GM18907 (cell line): ENCODE results near the gene PPP2R5D.
"Not testable (repeated sequence)": the region's sequence is repeated elsewhere in the genome, so short reads cannot be mapped to it uniquely, and the experiment has no call there.

Source experiments
- ATAC-seq: cut with Tn5 transposase; IDR thresholded peaks from one replicate; pipeline ENCODE4 v1.9.1; 2021; ENCODE audit warnings: mild to moderate bottlenecking, moderate library complexity; ENCODE audit not compliant: unreplicated experiment

The PPP2R5D gene

DNA sequence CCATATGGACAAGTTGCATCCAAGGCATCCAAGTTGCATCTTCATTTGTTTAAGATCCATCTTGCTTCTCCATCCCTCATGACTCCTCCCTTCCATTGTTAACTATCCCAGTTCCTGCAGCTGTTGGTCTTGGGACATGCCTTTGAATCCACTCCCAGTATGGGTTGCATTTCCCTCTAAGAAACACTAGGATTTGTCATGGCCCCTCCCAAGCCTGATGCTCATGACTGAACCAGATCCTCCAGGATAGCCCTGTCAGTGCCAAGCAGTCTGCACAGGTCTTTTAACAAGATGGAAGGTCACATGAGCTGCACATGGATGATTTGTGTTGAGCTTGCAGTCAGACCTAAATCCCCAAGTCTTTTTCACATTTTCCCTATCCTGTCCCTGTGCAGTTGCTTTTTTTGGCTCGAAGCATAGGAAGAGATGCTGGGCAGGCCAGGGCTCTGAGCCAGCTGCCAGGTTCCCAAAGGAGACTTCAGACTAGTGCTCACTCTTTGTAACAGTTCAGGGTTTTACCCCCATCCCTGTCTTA is 4.2 kb downstream of the PPP2R5D start:
- no peak for ATAC-seq

DNA sequence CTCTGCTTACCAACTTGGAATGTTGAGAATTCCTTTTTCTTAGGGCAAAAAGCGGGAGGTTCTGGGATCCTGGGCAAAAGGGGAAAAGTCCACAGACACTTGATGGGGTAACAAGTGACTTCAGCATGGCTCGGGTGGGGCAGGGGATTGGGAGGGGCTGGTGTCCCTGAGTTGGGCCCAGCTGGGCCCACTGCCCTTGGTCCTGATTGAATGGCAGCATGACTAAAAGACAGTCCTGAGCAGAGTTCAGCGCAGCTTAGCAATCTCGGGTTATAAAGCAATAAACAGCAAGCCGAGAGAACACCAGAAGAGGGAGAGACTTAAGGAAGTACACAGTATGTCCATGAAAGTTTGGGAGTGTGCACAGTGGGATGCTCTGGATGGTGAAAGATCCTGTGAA is 5.6 kb downstream of the PPP2R5D start:
- no peak for ATAC-seq

DNA sequence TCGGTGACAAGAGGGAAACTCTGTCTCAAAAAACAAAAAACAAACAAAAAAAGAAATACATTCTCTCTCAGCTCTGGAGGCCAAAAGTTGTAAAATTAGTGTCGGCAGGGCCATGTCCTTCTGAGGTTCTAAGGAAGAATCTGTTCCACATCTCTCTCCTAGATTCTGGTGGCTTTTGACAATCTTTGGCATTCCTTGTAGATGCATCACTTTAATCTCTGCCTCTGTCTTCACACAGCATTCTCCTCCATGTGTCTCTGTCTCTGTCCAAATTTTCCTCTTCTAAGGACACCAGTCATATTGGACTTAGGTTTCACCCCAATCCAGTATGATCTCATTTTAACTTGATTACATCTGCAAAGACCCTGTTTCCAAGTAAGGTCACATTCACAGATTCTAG is 9.1 kb downstream of the PPP2R5D start:
- no peak for ATAC-seq

DNA sequence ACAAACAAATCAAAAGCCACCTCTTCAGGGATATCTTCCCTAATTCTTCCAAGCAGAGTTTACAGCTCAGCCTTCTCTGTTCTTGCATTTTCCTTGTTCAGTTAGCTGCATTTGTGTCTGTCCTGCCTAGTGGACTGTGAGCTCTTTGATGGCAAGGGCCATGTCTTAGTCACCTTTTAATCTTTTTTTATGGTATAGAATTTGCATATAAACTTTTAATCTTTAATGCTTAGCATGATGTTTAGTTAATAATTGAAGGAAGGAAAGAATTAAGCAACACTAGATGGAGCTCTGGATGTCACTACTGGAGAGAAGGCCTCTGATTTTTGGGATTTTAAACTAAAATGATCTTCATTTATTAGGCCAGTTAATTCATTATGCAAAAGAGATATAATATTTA is 12.1 kb downstream of the PPP2R5D start:
- no peak for ATAC-seq

DNA sequence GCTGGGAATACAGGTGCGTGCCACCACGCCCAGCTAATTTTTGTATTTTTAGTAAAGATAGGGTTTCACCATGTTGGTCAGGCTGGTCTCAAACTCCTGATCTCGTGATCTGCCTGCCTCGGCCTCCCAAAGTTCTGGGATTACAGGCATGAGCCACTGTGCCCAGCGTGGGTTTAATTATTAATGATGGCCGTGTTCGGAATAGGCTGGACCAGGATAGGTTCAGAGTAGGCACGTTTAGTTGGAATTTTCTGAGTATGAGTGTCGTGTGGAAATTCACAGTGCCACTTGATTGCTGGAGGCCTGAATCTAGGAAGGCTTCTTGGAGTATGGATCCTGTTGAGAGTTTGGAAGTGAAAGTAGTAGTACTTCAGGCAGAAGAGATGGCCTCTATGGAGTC is 13.8 kb downstream of the PPP2R5D start:
- not testable (repeated sequence) for ATAC-seq

GRCh38 chr6:43001843-43002242 is 17.5 kb downstream of the PPP2R5D start:
- ATAC-seq, result no peak

- no peak for ATAC-seq
Measured at GRCh38 chr6:43005844-43006243, 21.5 kb downstream of the PPP2R5D start.

DNA sequence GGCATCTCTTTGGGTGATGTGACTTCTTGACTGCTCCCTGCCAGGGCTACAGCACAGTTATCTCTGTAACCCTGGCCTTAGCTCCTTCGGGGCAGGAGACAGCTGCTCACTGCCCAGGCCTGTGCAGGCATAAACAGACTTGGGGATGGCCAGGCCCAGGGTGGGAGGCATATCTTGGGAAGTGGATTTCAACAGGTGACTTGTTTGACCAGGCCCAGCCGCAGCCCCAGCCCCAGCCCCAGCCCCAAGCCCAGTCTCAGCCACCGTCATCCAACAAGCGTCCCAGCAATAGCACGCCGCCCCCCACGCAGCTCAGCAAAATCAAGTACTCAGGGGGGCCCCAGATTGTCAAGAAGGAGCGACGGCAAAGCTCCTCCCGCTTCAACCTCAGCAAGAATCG is 21.9 kb downstream of the PPP2R5D start:
- no peak for ATAC-seq

GRCh38 chr6:43007126-43007525 is 22.8 kb downstream of the PPP2R5D start:
- ATAC-seq, result no peak

GRCh38 chr6:43009124-43009523 is 24.8 kb downstream of the PPP2R5D start:
- ATAC-seq, result no peak

GRCh38 chr6:43011207-43011606 is 26.8 kb downstream of the PPP2R5D start:
- no peak for ATAC-seq

- no peak for ATAC-seq
Measured at GRCh38 chr6:43012364-43012763, 28.0 kb downstream of the PPP2R5D start.

DNA sequence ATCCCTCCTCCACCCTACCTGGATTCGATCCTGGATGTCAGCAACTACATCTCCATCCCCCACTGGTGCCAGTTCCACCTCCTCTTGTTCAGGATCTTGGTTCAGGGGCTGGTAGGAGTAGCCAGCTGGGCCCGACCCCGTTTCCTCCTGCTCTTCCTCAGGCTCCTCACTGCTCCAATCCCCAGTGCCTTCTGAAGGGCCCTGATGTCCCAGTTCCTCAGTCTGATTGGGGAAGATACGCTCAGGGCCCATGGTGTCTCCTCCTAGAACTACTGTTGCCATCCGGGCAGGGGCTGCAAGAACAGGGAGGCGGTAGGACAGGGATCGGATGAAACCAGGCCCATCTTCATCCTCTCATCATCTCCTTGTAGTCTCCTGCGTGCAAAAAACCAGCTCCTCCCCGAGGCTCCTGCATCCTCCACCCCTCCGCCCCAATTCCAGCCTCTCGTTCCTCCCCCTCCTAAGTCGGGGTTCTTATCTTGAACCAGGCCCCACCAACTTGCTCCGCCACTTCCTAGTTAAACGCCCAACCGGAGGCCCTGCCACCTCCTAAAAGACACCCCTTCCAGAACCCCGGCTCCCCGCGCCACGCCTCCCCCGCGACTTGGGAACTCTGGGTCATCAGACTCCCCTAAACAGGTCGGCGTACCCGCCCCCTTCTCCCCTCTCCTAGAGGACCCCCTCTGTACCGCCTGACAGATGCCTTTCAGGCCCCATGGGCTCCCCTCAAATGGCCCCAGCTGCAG is 28.9 kb downstream of the PPP2R5D start:
- peak; percentile 1 for ATAC-seq

- peak; percentile 90 for ATAC-seq
Measured at GRCh38 chr6:43013843-43014433, 29.6 kb downstream of the PPP2R5D start, which contains the start of the genes KLHDC3 and MEA1. Gene KLHDC3 (plus strand): TSS chr6:43014249. CDS start chr6:43017193, 2,944 bp downstream. Gene MEA1 (minus strand): TSS chr6:43013946. CDS start chr6:43013813, 133 bp downstream.

- ATAC-seq, result no peak
Measured at GRCh38 chr6:43014434-43014909, 30.1 kb downstream of the PPP2R5D start.

GRCh38 chr6:43016176-43016942 is 32.0 kb downstream of the PPP2R5D start:
- ATAC-seq, result no peak

GRCh38 chr6:43016943-43017334 is 32.6 kb downstream of the PPP2R5D start:
- ATAC-seq, result no peak

DNA sequence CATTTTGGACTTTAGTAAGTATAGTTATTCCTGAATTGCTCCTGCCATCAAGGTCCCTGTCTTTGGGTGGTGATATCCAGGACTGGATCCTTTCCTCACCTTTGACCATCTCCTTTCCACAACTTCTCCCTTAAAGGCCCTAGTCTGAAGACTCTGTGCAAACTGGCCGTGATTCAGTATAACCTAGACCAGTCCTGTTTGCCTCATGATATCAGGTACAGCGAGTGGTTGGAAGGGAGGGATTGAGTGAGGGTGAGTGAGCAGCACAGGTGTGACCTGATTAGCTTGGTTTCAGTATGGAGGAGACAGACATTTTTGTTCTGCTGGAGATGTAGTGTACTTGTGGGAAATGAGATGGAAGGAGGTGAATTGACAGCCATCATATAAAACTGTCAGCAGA is 34.8 kb downstream of the PPP2R5D start:
- ATAC-seq, result no peak

DNA sequence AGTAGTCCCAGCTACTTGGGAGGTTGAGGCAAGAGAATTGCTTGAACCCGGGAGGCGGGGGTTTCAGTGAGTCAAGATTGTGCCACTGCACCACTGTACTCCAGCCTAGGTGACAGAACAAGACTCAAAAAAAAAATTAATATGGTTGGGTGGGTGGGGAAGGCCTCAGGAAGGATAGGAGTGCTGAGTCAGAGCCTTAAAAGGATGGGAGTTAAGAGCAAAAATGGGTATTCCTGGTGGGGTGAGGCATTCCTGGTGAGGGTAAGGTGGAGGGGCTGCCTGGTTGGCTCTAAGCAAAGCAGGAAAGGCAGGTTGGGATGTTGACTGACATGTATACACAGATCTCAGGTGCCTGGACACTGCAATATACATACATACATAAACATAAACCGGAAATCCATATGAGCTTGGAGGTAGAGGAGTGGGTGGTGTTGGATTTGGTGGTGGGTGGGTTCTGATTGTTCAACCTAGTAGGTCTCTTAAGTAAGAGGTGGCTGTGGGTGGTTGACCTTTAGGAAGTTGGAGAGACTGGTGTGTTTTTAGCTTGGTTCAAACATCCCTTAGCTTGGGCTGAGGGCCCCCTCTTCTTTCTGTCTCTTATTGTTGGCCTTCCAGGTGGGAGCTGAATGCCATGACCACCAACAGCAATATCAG is 35.8 kb downstream of the PPP2R5D start:
- ATAC-seq, result no peak

GRCh38 chr6:43020847-43021246 is 36.5 kb downstream of the PPP2R5D start:
- ATAC-seq, result no peak
